ENCODE results near the gene NREP.

DNA sequence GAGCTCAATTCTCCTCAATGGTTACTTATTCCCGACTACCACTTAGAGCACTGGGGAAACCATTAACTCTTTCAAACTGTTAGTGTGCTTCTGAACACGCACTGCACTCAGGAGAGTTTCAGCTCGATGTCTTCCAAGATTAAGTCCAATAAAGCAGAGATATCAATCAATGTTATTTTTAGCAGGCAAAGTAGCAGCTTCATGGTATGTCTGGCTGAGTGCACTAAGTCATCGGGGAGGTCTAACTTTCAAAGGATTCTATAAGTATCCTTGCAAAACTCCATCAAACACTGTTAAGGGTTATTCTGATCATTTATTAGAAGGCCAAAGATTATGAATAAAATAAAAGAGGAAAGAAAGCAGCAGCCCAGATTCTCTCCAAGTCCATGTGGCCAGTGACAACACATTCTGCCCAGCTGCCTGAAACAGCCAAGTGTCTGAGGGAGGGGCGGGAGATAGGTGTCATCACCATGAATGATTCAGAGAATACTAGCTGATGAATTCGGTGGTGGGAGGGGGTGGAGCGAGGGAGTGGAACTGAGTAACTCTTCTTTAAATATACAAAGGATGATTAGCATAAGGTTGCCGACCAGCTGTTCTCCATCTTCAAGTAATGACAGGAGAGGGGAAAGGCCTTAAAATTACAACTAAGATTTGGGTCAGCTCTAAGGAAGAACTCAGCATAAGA, 21.3 kb downstream of the NREP start:
- no peak for TF ChIP-seq POLR2A (IDR thresholded peaks at IDR 0.05)
- TF ChIP-seq, protein P1, sequence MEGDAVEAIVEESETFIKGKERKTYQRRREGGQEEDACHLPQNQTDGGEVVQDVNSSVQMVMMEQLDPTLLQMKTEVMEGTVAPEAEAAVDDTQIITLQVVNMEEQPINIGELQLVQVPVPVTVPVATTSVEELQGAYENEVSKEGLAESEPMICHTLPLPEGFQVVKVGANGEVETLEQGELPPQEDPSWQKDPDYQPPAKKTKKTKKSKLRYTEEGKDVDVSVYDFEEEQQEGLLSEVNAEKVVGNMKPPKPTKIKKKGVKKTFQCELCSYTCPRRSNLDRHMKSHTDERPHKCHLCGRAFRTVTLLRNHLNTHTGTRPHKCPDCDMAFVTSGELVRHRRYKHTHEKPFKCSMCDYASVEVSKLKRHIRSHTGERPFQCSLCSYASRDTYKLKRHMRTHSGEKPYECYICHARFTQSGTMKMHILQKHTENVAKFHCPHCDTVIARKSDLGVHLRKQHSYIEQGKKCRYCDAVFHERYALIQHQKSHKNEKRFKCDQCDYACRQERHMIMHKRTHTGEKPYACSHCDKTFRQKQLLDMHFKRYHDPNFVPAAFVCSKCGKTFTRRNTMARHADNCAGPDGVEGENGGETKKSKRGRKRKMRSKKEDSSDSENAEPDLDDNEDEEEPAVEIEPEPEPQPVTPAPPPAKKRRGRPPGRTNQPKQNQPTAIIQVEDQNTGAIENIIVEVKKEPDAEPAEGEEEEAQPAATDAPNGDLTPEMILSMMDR (IDR thresholded peaks at IDR 0.05): no peak
